PFSK-1 (cell line): ENCODE data around the gene NDUFS1.

ENCODE experiments used
- FOXP2 ChIP-seq: optimal IDR thresholded peaks from 2 replicates; pipeline ENCODE3; 2011; ENCODE audit warnings: borderline replicate concordance, control low read depth, inconsistent platforms; ENCODE audit not compliant: insufficient read depth; ENCODE audit errors: extremely low read length, extremely low read depth
- POLR2AphosphoS5 ChIP-seq: IDR thresholded peaks from 2 replicates; pipeline ENCODE4 v1.6.1; 2012; ENCODE audit warnings: low read depth, mild to moderate bottlenecking, control low read depth, low read length, moderate library complexity
- REST ChIP-seq, 2 experiments: IDR thresholded peaks; 2 replicates each; pipeline versions ENCODE4 v1.6.1 to v1.8.0; 2011 to 2012; ENCODE audit warnings: low read depth in 2 of 2, low read length in 2 of 2, control low read depth in 1 of 2, inconsistent platforms in 1 of 2, mild to moderate bottlenecking in 1 of 2, moderate library complexity in 1 of 2; ENCODE audit not compliant: insufficient read depth in 1 of 2
- SIN3A ChIP-seq: IDR thresholded peaks from 2 replicates; pipeline ENCODE4 v1.6.1; 2012; ENCODE audit warnings: mild to moderate bottlenecking, low read length, moderate library complexity, borderline replicate concordance; ENCODE audit not compliant: insufficient read depth
- TAF1 ChIP-seq: IDR thresholded peaks from 2 replicates; pipeline ENCODE4 v1.6.1; 2012; ENCODE audit warnings: low read length, control low read depth, borderline replicate concordance; ENCODE audit not compliant: insufficient read depth

DNA sequence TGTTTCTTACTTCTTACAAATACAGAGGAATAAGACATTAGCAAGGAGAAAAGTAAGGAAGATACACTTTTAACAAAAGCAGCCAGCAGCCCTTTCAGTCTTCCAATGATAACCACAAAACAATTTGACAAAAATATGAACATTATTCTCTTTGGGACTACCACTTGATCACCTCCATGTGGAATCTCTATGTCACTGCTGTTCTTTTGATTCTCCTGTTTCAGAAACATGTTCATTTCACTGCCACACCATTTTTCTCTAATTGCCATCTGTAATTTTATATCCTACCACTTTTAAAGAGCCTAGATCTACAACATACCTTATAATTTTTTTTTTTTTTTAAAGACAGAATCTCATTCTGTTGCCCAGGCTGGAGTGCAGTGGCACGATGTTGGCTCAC, 84.1 kb downstream of the NDUFS1 start:
- TF ChIP-seq POLR2AphosphoS5 (no peak), SIN3A (no peak), TAF1 (no peak), REST (IDR thresholded peaks at IDR 0.05; ENCODE audit: insufficient read depth in 1 of 2, low read depth in 2 of 2, low read length in 2 of 2) (no peak), FOXP2 (no peak)
